Activated CD4-positive, alpha-beta T cell treated with anti-CD3 and anti-CD28 coated beads for 24 hours (primary cell): ENCODE measurements around the gene POLR1A.

ENCODE experiments used
- DNase-seq, 2 donors: peaks; one replicate each; pipeline ENCODE4 v3.0.0-alpha.2; 2020; ENCODE audit warnings: low read depth in 2 of 2

Gene POLR1A

DNA sequence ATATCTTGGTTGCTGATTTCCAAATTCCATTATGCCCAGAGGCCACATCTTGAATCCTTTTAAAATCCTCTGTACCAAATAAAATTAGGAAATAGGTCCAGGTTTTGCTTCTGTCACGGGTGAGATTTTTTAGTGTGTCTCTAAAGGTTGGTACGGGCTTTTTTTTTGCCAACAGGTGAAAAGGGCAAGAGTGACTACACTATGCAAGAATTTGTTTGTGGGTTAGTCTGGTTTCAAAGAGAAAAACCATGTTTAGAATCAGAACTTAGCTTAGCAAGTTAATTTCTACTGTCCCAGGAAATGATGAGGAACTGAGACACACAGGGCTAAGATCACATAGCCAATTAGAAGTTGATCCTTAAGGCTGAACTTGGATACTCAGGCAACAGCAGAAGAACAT is 41.7 kb downstream of the POLR1A start:
- DNase-seq = no peak

DNA sequence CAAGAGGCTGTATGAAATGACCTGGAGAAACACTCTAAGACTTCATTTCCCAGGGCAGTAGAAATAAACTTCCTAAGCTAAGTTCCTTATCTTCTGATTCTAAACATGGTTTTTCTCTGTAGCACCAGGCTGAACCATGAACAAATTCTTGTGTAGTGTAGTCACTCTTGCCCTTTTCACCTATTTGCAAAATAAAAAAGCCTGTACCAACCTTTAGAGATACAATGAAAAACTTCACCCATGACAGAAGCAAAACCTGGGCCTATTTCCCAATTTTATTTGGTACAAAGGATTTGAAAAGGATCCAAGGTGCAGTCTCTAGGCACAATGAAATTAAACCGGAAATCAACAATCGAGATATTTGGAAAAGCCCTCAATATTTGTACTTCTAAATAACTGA is 43.6 kb downstream of the POLR1A start:
- no peak for DNase-seq

DNA sequence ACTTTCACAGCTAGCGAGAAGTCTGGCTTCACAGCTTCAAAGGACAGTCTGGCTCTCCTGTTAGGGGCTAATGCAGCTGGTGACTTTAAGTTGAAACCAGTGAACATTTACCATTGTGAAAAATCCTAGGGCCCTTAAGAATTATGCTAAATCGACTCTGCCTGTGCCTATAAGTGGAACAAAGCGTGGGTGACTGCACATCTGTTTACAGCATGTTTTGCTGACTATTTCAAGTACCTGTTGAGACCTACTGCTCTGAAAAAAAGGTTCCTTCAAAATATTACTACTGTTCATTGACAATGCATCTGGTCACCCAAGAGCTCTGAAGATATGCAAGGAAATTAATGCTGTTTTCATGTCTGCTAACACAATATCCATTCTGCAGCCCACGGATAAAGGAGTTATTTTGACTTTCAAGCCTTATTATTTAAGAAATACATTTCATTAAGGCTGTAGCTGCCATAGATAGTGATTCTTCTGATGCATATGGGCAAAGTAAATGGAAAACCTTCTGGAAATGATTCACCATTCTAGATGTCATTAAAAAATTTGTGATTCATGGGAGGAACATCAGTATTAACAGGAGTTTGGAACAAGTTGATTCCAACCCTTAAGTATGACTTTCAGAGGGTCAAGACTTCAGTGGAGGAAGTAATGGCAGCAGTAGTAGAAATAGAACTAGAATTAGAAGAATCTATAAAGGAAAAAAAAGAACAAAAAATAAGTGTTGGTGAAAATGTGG is 48.9 kb downstream of the POLR1A start:
- DNase-seq = no peak

DNA sequence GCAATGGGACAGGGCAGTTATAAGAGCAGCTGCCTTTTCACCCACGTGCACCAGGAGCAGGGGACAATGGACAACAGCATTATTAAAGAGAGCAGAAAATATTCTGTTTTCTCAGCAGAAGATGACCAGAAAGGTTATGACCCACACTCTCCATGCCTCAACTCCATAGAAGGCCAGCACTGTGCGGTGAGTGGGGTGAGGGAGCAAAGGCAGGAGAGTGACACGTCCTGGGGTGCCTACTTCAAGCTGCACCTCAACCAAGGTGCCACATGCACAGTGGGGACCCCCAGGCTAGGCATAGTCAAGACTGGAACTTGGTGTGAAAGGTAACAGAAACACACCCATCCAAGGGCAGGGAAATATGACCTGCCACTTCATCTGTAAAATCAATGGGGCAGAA is 50.4 kb downstream of the POLR1A start:
- DNase-seq = no peak

DNA sequence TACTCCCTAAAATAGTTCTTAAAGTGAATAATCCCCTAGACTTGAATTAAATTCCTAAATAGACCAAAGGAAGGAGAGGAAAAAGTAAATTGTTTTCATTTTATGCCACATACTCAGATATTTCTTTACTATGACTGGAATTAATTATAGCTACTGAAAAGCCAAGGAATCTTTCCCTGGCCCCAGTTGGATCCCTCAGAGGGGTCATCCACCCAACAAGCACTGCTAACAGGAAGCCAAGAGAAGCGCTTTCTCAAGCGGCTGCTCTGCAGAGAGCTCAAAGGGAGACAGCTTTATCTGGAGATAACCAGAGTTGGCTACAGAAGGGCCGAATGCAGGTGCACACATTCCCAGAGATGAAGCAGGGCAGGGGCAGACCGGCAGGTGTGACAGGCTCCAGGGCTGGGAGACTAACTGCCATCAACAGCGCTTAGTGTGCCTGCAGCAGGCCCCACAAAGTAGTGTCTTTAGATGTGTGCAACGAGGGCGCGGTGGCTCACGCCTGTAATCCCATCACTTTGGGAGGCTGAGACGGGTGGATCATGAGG is 51.1 kb downstream of the POLR1A start:
- DNase-seq = no peak

DNA sequence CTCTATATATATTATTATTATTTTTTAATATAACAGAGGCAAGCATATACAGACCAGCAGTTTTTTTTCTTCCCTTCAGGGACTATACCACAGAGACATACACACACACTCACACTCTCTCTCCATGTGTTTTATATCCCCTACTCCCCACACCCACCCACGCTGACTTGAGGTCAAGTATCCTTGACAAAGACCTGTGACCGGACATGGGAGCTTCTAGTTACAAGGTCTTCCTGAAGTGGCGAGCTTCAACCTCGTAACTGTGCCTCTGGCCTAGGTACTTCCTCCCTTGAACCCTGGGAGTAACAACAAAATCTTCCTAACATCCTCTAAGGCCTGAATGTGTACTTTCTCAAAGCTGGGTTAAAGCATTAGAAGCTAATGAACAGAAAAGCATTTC is 52.5 kb downstream of the POLR1A start:
- DNase-seq = no peak

DNA sequence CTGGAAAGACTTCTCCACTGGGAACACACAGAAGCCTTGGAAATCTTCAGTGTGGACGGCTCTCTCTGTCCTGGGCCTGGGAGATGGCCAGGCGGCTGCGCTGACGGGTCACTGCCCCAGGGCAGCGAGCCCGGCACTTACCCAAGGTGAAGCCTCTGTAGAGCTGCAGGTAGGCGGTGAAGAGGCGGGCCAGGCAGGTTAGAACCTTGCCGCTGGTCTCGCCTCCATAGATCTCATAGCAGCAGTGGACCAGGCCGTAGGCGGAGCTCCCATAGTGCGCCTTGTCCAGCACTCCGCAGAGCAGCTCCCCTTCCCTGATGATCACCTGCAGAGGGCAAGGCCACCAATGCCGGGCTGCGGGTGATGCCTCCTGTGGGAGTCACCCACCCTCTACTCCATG is 53.0 kb downstream of the POLR1A start:
- no peak for DNase-seq

DNA sequence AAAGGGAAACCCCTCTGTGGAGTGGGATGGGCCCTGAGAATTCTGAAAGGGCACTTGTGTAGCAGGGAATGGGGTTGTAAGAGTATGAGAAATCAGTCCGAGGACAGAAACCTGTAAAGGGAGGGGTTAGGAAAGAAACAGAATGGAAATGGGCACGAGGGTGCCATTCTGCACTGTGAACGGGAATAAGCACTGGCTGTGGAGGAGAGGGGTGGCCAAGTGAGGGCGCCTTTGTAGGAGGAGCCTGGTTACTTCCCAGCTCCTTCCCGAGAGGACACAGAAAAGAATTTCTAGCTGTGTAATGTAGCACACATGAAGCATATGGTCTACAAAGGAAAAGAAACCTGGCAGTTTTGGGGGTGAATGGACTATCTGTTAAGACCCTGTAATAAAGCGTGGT is 53.4 kb downstream of the POLR1A start:
- no peak for DNase-seq

DNA sequence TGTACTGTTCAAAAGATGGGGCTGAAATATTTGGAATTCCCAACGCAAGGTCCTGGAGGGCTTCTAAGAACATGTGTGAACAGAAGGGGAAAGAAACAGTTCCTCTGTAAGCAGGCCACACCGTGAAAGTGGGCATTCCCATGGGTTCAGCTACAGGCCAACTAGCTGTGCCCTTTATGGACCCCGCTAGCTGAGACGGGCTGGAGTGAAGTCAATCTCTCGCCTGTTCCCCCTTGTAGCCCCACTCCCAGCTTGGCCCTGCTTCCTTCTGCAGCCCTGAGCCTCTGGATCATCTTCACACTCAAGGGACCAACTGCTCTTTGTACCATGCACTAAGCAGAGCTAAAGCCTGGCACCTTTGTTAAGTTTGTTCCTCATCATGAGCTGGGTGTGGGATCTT is 55.4 kb downstream of the POLR1A start:
- no peak for DNase-seq

DNA sequence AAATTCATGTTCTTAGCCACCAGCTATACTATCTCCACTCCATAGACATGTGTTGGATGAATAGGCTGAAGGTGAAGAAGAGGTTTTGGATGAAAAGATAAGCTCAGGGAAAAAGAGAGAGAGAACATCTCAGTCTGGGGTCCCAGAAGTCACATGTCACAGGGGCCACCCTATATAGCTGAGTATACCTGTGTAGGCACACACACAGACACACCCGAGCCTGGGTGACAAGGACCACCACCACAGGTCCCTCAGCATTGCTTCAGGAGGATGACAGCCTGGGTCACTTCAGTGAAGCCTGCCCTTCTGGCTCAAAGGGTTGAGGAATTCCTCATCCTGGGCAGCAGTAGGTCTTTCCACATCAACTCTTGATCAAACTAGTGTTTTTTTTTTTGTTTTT is 56.2 kb downstream of the POLR1A start:
- DNase-seq = no peak

DNA sequence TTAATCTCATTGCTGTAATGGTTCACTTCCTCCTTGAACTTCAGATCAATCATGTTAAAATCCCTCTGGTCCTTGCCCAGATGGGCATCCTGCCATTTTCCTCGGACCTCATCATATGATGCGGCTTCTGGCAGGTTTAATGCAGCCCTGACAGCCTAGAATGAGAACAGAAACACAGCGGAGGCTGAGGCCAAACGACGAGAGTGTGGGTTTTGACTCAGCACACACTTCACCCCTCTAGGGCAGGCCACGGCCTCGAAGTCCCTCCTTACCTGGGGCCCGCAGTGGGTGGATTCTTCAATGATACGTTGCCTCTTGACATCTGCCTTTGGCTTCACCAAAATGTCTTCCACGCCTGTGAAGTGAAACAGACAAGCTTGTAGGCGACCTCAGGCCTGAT is 56.8 kb downstream of the POLR1A start:
- DNase-seq = no peak

DNA sequence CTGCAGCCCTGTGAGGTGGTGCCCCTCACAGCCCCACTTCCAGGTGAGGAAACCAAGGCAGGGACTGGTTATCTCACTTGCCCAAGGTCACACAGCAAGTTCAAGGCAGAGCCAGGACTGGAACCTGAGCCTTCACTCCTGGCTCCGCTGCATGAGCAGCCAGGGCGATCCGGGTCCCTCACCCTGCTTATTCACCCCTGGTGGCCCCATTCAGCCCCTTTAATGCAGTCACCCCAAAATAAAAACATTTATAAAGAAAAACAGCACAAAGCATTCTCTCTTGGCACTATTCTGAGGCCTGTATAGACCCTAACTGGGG is 57.3 kb downstream of the POLR1A start:
- DNase-seq = no peak

DNA sequence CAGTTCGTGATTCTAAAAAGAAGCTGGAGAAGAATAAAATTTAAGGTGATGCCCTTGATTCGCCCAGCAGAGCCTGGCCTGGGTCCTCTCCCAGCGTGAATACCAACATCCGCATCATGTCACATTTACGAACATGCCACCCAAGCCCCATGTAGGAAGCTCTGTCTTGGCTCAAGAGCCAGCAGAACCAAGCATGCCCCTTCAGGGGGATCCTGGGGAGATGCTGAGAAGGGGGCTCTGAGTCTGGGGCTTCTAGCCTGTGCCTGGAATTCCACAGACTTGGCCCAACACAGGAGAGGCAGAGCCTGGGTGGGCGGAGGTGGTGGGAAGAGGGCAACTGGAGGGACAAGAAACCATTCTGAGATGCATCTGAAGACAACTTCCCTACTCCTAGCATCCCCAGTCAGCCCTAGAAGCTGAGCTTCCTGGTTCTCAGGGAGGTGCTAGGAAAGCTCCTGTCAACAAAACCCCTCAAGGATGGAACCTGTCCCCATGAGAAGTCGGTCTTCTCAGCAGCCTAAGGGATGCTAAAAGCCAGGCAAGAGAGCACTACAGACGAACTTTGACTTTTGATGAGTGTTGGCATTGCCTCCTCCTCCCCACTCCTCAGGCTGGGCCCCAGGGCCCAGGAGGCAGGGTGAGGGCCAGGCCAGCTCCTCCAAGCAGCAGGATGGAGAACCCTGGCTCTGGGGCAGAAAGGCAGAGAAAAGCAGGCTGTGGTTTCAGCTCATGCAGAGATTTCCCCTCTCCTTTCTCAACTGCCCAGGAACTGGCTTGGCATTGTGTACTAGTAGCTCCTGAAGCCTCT is 57.9 kb downstream of the POLR1A start:
- DNase-seq = no peak

DNA sequence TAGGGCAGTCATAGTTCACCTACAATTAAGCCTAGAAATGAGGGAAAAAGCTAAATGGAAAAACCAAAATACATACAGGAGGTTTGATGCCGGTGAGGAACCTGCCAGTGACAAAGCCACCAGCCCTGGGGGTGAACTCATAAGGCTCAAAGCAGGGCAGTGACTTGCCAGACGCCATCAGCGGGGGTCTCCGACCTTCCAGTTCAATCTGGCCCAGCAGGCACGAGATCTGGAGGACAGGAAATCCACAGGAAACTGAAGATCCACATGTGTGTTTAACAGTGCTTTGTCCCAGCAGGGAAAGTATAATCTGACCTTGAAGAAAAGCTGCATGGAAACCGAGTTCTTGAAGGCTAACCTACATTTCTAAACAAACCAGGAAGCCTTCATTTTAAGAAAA is 60.1 kb downstream of the POLR1A start:
- DNase-seq = no peak

DNA sequence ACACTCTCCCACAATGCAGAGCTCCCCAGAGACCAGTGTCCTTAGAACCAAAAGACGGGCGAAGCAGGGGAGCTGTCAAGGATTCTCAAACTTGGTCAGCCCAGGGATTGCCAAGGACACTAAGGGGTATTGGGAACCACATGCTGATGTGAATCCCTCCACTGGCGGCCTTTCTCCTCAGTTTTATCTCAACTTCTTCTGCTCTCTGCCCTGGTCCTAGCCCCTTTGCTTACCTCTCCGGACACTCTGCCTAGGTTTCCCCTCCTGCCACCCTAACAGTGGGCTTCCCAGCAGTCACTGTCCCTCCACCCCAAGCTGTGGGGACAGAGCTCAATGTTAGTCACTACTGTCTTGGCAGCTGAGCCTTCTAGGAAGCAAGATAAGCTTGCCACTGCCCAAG is 61.1 kb downstream of the POLR1A start:
- DNase-seq = no peak

DNA sequence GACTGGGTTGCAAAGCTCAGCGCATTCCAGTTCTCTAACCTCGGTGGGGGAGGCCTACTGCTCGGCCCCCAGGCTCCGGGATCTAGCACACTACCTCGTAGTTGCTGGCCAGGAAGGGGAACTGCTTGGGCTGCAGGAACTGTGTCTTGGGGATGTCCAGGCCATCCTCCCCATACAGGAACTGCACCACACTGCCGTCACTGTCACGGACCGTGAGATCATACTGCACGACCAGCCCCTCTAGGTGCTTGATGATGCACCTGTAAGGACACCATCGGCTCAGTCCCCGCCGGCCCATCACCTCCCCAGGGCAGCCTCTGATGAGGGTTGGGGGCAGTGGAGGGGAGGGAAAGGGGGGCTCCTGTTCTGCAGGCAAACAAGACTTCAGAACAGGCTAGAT is 61.6 kb downstream of the POLR1A start:
- DNase-seq = no peak

DNA sequence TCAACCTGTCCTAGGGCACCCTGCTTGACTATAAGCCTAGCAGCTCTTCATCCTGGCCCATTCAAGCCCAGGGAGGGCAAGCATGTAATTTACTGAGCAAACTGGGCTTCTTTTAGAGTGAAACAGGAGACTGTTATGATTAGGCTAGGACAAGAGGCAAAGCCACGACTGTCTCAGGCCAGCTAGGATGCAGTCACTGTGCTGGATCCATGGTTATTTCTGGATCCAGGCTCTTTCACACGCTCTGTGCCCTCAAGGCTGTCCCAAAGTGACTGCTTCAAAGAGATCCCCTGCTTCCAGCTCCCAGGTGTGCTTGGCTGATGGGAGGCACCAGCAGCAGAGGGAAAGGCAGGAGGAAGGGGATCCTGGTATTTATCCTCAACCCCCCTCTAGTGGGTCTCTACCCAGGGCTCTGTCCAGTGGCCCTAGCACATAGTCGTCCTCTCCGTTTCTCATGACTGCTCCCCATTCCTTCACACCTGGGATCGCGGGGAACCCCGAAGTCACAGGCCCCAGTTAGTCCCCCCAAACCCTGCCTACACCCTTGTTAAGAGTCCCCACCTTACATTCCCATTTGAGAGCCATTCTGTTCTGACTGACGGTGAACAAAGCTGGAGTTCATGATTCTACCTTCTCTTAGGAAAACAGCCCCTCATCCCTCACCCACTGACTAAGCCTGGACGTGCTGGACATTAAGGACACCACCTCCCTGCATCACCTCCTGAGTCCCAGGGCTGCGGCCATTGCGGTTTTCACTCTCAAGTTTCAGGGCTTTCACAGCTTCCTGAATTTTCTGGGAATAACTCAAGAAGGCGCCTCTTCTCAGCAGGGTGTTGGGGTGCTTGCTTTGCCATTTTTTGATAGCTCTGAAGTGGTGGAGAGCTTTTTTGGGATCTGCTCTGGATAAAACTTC is 63.2 kb downstream of the POLR1A start:
- DNase-seq = no peak

DNA sequence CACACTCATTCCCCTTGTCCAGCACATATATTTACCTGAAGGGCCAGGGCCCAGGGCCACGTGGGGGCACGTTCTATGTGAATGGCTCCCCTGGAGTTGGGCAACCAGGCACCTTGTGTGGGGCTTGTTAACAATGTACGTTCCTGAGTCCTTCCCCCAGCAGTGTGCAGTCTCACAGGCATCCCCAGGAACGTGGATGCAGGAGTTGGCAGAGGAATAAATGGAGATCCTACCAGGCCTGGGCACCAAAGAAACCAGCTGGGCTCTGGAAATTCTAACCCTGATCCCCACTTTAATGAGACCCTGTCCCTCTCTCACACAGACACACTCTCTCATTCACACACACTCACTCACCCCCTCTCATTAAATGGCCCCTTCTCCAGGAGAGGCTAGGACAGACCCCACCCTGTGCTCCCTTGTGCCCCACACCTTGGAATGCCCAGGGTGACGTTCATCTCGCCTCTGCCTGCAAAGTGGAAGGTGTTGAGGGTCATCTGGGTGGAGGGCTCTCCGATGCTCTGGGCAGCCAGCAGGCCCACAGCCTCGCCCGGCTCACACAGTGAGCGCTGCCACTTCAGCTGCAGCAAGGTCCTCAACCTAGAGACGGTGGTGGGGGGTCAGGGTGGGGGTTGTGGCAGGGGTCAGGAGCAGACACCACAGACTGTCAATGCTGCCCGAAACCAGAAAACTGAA is 65.6 kb downstream of the POLR1A start:
- DNase-seq = no peak

DNA sequence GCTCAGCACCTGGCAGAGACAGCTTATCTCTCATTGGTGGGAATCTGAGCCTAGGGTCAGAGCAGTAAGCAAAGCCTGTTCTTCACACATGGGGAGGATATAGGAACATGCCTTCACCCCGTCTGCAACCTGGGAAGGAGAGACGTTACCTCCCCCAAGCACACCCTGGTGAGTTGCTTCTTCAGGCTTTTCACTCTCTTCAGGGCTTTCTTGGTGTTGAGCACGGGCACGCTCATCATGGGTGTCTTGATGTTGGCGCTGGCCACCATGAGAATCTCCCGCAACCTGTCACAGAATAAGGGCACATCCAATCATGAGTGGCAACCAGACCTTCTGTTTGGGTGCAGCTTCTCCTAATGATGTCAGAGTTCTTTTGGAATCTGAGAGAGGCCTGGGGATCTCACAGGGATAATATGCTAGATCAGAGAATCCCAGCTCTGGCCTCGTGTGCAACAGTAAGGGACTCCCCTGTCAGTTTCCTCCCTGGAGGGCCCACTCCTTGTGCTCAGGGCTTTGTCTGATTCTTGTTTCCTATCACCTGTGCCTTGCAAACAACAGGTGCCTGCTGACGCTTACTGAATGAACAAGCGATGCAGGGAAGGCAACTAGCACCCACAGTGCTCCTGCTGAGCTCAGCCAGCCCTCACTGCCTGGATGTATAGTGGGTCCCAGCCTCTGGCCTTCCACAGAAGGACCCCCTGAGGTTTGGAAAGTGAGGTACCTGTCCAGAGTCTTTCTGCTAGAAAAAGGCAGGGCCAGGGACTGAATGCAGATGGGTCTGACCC is 66.3 kb downstream of the POLR1A start:
- DNase-seq = no peak

DNA sequence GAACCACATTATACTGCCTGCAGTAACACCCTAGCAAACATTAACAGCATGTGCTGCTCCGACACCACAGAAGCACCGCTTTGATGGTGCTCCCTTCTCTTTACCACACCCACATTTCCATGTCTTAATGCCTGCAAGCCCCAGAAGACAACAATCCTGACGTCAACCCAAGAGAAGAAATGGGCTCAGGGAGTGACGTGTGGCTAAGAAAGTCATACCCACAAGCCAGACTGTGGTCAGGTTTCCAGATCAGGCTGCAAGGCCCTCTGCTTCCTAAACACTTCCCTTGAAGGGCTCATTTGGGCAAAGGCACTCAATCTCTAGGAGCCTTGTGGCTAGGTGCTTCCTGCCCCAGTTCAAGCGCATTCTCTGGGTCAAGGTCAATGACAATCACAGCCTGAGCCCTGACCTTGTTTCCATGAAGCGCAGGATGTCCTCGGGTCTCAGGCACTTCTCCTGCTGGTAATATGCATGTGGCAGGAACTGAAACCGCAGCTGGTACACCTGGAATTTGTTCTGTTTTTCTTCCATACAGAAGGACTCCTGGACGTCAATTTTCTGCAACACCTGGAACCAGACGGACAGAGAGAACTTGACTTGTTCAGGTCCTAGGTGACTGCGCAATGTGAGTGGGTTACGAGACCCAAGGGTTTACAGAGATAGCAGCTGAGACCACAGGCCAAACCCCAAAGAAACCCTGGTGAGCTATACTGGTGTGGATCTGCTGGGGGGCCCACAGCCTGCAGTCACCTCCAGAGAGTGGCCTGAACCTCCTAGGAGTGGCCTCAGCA is 67.2 kb downstream of the POLR1A start:
- DNase-seq = peak in 1 of 2 donors; percentile 36
